Endothelial cell of hepatic sinusoid (primary cell): Measurements from ENCODE around the gene EDA.
"Not testable (repeated sequence)": the region's sequence is repeated elsewhere in the genome, so short reads cannot be mapped to it uniquely, and the experiment has no call there.

Experiments
- in situ Hi-C: cut with HindIII; loops from 2 replicates; pipeline ENCODE4 v1.10.0; 2017; ENCODE audit warnings: low sequenced_read_pairs

Gene EDA

DNA sequence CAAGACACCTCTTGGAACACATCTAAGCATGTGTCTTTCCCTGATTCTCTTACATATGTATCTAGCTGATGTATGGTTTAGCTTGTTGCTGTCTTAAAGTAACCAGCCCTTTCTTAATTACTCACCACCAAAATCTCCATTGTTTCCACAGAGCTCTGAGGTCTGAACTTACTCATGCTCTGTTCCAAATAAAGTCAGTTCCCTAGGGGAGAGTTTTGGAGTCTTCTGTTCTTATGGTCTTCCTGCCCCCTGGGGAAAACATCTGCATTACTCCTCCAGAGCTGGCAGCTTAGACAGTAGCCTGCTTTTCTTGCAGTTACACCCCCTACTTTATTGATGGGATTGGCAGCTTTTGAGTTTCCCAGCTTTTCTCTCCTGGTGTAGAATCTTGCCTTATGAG is 125.8 kb downstream of the EDA start:
- in situ Hi-C loops = no loop called here

GRCh38 chrX:69746051-69746450 is 130.1 kb downstream of the EDA start:
- in situ Hi-C loops = no loop called here

DNA sequence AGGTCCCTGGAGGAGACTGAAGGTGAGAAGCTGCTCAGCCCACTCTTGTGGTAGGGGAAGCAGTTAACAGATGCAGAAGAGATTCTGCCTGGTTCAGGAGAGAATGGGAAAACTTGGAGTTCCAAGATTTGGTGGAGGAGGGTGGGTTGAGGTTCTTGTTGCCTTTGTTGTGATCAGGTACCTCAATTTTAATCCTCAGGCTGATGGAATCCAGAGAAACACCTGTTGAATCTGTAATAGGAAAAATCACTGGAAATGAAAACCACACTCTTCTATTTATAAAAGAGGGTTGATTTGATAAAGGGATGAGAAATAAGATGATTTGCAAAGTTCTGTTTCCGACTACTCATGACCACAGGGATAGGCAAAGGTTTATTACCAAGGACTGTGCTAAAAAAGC is 132.1 kb downstream of the EDA start:
- in situ Hi-C loops = no loop called here

GRCh38 chrX:69759921-69760625 is 144.2 kb downstream of the EDA start:
- in situ Hi-C loops = no loop called here

DNA sequence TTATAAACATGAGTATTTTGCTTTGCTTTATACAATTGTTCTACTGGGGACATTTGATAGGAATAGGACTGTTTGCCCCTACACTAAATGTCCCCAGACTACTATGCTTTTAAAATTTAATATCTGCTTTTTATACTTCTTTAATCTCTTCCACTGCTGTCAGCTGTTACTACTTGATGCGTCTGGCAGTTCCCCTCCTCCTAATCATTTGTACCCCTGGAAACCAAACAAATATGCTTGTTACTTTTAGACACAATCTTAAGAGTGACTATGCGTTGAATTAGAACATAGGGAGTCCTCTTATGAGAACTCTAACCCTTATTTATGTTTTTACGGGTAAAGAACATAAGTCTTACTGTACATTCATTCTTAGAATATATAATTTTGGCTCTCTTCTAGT is 145.7 kb downstream of the EDA start:
- in situ Hi-C loops = no loop called here

- in situ Hi-C loops = no loop called here
These were observed 146.4 kb downstream of the EDA start for GRCh38 chrX:69762340-69762739.

DNA sequence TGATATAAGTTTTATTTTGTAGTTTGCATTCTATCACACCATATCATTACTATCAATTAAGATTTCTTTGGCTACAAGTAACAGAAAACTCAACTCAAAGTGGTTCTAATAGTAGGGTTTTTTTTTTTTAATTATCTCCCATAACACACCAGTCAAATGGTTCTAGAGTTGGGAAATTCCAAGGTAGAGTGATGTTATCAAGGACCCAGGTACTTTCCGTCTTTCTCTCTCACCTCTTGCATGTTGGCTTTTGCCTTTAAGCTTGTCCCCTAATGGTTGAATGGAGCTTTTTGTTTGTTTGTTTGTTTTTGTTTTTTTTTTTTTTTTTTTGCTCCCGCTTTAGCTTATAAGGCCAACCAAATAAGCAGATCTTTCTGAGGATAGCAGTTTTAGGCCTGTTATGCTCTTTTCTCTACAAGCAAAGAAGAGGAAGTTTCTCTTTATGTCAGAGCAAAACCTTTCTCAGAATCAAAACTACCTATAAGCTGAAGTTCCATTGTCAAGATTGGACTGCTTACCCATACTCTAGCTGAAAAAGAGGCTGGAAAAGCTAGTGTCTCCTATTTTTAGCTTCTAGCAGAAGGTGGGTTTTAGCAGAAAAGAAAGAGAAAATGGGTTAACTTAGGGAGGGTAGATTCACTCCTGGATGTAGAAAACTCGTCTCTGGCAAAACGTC is 177.5 kb downstream of the EDA start:
- in situ Hi-C loops = no loop called here

GRCh38 chrX:69795702-69796101 is 179.8 kb downstream of the EDA start:
- in situ Hi-C loops = no loop called here

- in situ Hi-C loops = no loop called here
These were observed 191.5 kb downstream of the EDA start for GRCh38 chrX:69807400-69807799.

DNA sequence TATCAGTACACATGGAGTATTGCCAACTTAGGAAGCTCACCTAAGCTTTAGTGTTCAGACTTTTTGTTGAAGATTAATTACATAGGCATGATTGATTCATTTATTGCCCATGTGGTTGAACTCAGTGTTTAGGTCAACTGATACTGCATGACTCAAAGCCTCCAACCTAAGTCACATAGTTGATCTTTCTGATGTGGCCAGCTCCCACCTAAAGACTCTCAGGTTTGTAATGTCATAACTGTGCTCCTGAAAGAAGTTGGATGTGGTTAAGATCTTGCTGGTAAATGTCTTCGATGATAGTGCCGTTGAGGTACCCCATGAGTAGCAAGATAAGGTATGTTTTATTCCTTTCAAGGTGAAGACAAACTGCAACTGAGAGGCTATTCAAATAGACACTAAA is 192.5 kb downstream of the EDA start:
- in situ Hi-C loops = no loop called here

DNA sequence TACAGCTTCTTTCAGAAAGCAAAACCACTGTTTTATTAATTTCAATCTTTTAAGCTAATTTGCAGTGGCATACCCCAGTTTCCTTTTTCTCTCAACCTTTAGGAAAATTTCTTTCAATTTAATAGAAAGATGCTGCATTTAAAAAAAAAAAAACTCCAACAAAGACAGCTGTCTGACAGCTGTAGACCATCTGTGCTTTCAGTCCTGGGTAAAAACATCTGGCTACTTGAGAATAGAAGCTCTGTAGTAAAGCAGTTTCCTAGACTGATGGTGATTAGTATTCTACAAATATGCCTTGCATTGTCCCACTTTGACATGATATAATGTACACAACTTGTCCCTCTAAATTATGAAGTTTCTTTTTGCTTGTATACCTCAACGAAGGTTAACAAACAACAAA is 197.8 kb downstream of the EDA start:
- in situ Hi-C loops = no loop called here

GRCh38 chrX:69815063-69815462 is 199.2 kb downstream of the EDA start:
- in situ Hi-C loops = no loop called here

- in situ Hi-C loops = no loop called here
These were observed 199.6 kb downstream of the EDA start for GRCh38 chrX:69815519-69815918.

GRCh38 chrX:69844636-69845035 is 228.7 kb downstream of the EDA start:
- in situ Hi-C loops = no loop called here

DNA sequence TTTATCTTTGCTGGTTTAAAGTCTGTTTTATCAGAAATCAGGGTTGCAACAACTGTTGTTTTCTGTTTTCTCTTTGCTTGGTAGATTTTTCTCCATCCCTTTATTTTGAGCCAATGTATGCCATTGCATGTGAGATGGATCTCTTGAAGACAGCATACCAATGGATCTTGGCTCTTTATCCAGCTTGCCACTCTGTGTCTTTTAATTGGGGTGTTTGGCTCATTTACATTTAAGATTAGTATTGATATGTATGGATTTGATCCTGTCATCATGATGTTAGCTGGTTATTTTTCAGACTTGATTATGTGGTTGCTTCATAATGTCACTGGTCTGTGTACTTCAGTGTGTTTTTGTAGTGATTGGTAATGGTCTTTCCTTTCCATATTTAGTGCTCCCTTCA is 244.1 kb downstream of the EDA start:
- in situ Hi-C loops = not testable (repeated sequence)

DNA sequence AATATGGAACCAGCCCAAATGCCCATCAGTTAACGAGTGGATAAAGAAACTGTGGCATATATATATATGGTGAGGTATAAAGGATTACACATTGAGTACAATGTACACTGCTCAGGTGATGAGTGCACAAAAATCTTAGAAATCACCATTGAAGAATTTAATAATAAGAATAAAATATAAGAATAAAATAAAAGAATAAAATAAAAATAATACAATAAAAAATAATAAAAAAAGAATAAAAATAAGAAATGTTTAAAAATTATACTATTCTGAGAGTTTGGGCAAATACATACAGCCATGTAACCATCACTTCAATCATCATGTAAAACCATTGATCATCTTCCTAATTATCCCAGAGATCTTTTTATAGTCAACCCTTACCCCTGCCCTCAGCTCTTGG is 260.3 kb downstream of the EDA start:
- in situ Hi-C loops = no loop called here

GRCh38 chrX:69884210-69884609 is 268.3 kb downstream of the EDA start:
- in situ Hi-C loops = no loop called here

GRCh38 chrX:69896046-69896445 is 280.1 kb downstream of the EDA start:
- in situ Hi-C loops = no loop called here

DNA sequence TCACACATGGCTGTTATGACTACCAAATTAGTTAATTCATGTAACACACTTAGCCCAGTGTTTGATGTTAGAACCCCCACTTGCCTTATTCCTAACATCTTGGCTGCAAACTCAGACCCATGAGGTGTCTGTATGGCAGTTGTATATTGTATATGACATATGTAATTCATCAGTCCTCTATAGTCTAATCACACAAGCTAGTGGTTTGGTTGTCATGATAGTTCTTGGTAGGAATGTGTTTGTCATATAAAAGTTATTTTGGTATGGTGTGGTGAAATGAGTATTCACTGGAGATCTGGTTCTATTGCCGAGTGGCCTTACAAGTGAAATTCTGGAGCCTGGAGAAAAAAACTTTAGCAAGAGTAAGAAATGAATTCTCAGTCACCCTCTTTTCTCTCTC is 284.6 kb downstream of the EDA start:
- in situ Hi-C loops = no loop called here

- in situ Hi-C loops = no loop called here
These were observed 290.5 kb downstream of the EDA start for GRCh38 chrX:69906447-69906846.

DNA sequence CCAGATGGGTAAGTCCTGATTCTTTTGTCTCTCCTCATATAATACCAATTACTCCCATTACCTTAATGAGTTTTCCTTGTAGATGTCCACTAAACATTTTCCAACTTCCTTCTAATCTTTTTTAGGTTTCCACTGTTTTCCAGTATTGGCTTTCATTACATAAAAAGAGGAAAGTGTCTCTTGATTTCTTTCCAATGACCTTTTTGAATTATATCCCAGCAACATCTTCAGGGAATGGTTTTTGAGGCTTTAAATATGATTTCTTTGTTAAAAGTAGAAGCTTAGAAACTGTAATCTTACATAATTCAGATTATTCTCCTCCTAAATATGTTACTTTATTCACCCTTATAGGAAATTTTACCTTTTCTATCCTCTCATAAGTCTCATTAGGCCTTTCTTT is 298.9 kb downstream of the EDA start:
- in situ Hi-C loops = no loop called here

- in situ Hi-C loops = no loop called here
These were observed 303.8 kb downstream of the EDA start for GRCh38 chrX:69919749-69920148.

GRCh38 chrX:69932323-69932722 is 316.4 kb downstream of the EDA start:
- in situ Hi-C loops = no loop called here
